ENCODE measurements around the gene CNST. TPM values are rescaled to one million over a fixed set of nuclear protein-coding genes. Genes with fewer than 3 reads are reported as not detected.

Gene CNST
- total and polyA plus RNA-seq, 2 donors from 2014 or later, result 5.6 to 24.1 TPM

- FAIRE-seq (no peak), DNase-seq (no peak)
- peaks cover 2 to 28% (median 9%) of the 10 kb centered on the region in 3 donors for H3K36me3 ChIP-seq (ENCODE audit: control insufficient read depth in 2 of 3, insufficient read depth in 3 of 3, low read length in 3 of 3)
- TF ChIP-seq CTCF (IDR thresholded peaks at IDR 0.05; ENCODE audit: borderline replicate concordance, extremely low read depth, insufficient read depth), result no peak
- H3K9me3 ChIP-seq (ENCODE audit: control insufficient read depth in 2 of 3, insufficient read depth in 1 of 3, low read length in 3 of 3), result no peaks in the 10 kb centered on the region
- no peak overlapping the region for H3K9ac ChIP-seq (ENCODE audit: low read length in 3 of 3)
- H3K27ac ChIP-seq (ENCODE audit: low read depth in 2 of 2, low read length in 2 of 2), result no peak overlapping the region
- H3K27me3 ChIP-seq (ENCODE audit: control insufficient read depth, insufficient read depth, low read length), result no peaks in the 10 kb centered on the region
- no peak overlapping the region for H3K4me3 ChIP-seq (ENCODE audit: low read length in 3 of 3)
- no peaks in the 10 kb centered on the region for H3K4me1 ChIP-seq (ENCODE audit: control insufficient read depth in 2 of 3, insufficient read depth in 2 of 3, low read depth in 1 of 3, low read length in 3 of 3)
- intact Hi-C loops (cut with DNase I), result no loop called here
Observed at GRCh38 chr1:246647513-246647912, 81.3 kb downstream of the CNST start.

- no peaks in the 10 kb centered on the region for H3K4me1 ChIP-seq (ENCODE audit: control insufficient read depth in 2 of 3, insufficient read depth in 2 of 3, low read depth in 1 of 3, low read length in 3 of 3)
- no peak overlapping the region for H3K27ac ChIP-seq (ENCODE audit: low read depth in 2 of 2, low read length in 2 of 2)
- H3K9ac ChIP-seq (ENCODE audit: low read length in 3 of 3), result no peak overlapping the region
- no peaks in the 10 kb centered on the region for H3K27me3 ChIP-seq (ENCODE audit: control insufficient read depth, insufficient read depth, low read length)
- FAIRE-seq, result no peak
- no peaks in the 10 kb centered on the region for H3K9me3 ChIP-seq (ENCODE audit: control insufficient read depth in 2 of 3, insufficient read depth in 1 of 3, low read length in 3 of 3)
- H3K36me3 ChIP-seq (ENCODE audit: control insufficient read depth in 2 of 3, insufficient read depth in 3 of 3, low read length in 3 of 3), result peaks cover 3 to 30% (median 10%) of the 10 kb centered on the region in 3 donors
- no peak for DNase-seq
- no peak overlapping the region for H3K4me3 ChIP-seq (ENCODE audit: low read length in 3 of 3)
- no peak for TF ChIP-seq CTCF (IDR thresholded peaks at IDR 0.05; ENCODE audit: borderline replicate concordance, extremely low read depth, insufficient read depth)
- intact Hi-C loops (cut with DNase I), result no loop called here
Observed at GRCh38 chr1:246651012-246651695, 84.9 kb downstream of the CNST start.

- H3K4me3 ChIP-seq (ENCODE audit: low read length in 3 of 3), result no peak overlapping the region
- DNase-seq (no peak), FAIRE-seq (no peak)
- no peaks in the 10 kb centered on the region for H3K9me3 ChIP-seq (ENCODE audit: control insufficient read depth in 2 of 3, insufficient read depth in 1 of 3, low read length in 3 of 3)
- H3K36me3 ChIP-seq (ENCODE audit: control insufficient read depth in 2 of 3, insufficient read depth in 3 of 3, low read length in 3 of 3), result peaks cover 3 to 7% (median 4%) of the 10 kb centered on the region in 3 donors
- H3K27me3 ChIP-seq (ENCODE audit: control insufficient read depth, insufficient read depth, low read length), result no peaks in the 10 kb centered on the region
- TF ChIP-seq CTCF (IDR thresholded peaks at IDR 0.05; ENCODE audit: borderline replicate concordance, extremely low read depth, insufficient read depth), result no peak
- H3K4me1 ChIP-seq (ENCODE audit: control insufficient read depth in 2 of 3, insufficient read depth in 2 of 3, low read depth in 1 of 3, low read length in 3 of 3), result no peaks in the 10 kb centered on the region
- H3K27ac ChIP-seq (ENCODE audit: low read depth in 2 of 2, low read length in 2 of 2), result no peak overlapping the region
- intact Hi-C loops (cut with DNase I), result no loop called here
- no peak overlapping the region for H3K9ac ChIP-seq (ENCODE audit: low read length in 3 of 3)
Observed at GRCh38 chr1:246658567-246658966, 92.3 kb downstream of the CNST start.

Data from kidney (tissue), 14 donors.